ENCODE data around the gene NCKAP5.

Gene NCKAP5

DNA sequence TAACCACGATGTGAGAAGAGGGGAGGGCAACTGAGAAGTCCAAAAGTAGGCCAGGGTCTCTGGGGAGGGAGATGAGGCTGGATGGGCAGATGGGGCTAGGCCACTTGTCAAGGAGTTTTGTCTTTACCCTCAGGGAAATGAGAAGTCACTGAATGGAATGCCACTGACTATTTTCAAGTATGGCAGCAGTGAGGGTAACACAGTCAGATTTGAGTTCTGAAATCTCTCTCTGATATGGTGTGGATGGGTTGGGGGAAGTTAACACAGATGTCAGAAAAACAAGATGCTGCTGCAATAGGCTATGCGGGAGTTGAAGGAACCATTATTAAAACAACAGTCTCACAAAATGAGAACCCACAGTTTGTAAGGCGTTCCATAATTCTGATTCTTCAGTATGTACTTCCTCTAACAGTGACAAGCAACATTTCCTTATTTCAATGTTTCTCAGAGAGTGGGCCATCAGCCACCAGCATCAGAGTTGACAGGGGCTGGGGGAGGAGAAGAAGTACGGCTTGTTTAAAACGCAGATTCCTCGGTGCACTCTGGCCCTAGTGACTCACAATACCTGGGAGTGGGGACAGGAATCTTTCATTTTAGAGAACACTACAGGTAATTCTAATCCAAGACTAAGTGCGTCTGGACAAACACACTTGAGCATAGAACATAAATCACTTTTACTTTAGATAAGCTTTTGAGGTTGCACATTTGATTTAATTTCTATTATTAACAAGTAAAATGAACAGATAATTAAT, 596.8 kb downstream of the NCKAP5 start:
- DNase-seq: no peak

DNA sequence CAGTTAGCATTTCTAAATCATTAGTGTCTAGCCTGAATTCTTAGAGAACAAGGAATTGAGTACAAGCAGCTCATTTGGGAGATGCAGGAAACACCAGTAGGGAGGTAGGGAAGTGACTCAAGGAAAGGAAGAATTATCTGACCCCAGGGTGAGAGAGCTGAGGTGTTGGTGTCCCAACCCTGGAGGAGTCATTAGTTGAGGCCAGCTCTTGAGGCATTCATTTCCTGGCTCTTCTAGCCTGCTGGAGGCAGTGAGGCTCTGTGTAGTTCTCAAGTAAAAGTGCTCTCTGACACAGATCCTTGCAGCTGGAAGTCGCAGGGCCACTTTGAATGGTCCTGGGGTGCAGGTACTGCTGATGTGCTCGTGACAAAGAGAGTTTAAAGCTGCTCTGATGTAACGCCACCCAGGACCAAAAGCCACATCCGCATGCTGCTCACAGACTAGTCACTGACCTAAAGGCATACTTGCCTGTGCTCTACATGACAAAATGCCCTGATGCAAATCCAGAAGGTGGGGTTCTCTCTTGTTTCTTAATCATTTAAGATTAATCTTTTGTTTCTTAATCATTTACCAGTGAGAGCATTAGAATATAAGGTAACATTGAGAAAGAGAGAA, 598.8 kb downstream of the NCKAP5 start:
- DNase-seq: no peak

DNA sequence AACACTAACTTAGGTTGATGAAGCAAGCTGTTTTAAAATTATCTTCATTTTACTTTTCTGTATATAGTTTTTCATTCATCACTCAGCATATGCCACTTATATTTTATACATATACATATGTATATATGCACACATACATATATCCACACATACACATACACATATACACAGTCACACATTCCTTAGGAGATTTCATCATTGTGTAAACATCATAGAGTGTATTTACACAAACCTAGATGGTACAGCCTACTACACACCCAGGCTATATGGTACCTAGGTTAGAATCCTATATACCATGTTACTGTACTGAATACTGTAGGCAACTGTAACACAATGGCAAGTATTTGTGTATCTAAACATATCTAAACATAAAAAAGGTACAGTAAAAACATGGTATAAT, 602.8 kb downstream of the NCKAP5 start:
- DNase-seq: no peak

- no peak for DNase-seq
Observed at GRCh38 chr2:132963161-132963560, 605.1 kb downstream of the NCKAP5 start.

DNA sequence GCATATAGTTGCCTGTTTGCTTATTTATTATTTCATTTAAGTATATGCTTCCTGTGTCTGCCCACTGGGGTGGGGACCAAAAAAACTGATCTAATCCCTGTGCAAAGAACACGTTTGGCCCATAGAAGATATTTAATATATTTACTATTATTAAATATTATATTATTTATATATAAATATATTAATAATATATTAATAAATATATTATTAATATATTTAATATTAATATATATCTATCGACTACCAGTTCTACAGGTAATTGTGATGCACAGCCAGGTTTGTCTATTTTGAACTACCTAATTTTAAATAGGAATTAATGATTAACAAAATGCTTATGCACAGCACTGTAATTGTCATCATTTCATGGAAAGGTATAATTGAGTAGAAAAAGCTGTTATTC, 609.4 kb downstream of the NCKAP5 start:
- no peak for DNase-seq

- DNase-seq: no peak
Observed at GRCh38 chr2:132955871-132956615, 612.2 kb downstream of the NCKAP5 start.

DNA sequence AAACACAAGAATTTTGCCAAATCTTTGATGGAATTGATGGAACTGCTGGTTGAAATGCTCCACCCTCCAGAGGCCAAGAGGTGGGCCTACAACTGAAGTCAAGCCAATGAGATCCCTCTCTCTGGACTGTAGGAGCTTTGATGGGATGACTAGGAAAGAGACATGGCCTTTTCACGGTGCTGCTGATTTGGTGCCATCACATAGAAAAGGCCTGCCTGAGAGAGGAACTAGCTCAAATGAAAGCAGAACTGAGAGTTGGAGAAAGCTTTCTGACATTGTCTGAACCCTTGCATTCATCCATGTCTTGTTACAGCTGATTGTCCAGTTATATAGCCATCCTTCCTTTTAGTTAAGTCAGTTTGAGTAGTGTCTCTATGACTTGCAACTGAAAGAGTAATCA, 614.5 kb downstream of the NCKAP5 start:
- no peak for DNase-seq

GRCh38 chr2:132951008-132951714, 617.1 kb downstream of the NCKAP5 start:
- no peak for DNase-seq

DNA sequence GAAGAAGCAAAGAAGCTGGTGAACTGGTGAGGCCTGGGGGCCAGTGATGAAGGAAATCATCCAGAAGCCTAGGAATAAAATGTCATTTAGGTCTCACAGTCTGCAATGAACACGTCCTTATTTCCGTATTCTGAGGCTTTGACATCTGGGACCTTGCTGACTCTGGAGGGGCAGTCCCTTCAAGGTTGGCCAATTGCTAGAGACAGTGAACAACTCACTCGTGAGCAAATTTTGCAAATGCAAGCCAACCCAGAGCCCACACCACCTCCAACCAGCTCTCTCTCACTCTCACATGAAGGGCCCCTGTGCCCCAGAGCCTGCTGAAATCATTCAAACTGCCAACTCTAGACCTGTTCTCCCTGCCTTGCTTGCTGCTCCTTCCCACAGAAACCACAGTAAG, 619.2 kb downstream of the NCKAP5 start:
- DNase-seq: no peak

GRCh38 chr2:132948211-132948610, 620.1 kb downstream of the NCKAP5 start:
- DNase-seq: no peak

DNA sequence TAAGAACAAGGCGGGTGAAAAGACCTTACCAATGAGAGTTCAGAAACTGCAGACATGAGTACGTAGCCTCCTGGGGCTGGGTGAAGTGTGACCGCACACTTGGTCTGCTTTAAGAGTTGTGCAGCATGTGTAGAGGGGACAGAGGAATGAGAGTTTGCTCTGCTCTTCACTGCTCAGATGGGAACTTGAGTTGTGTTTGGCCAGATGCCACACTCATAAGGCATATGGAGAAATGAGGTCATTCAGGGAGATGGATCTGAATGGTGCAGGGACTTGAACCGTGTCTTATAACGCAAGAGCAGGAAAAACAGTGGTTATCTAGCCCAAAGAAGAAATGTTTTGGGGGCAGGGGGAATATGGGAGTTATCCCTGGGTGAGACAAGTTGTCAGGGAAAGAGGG, 624.4 kb downstream of the NCKAP5 start:
- no peak for DNase-seq

GRCh38 chr2:132941296-132942020, 626.8 kb downstream of the NCKAP5 start:
- DNase-seq: no peak

GRCh38 chr2:132937629-132938028, 630.6 kb downstream of the NCKAP5 start:
- DNase-seq: no peak

- DNase-seq: no peak
Observed at GRCh38 chr2:132936791-132937190, 631.5 kb downstream of the NCKAP5 start.

GRCh38 chr2:132936261-132936660, 632.0 kb downstream of the NCKAP5 start:
- DNase-seq: no peak

DNA sequence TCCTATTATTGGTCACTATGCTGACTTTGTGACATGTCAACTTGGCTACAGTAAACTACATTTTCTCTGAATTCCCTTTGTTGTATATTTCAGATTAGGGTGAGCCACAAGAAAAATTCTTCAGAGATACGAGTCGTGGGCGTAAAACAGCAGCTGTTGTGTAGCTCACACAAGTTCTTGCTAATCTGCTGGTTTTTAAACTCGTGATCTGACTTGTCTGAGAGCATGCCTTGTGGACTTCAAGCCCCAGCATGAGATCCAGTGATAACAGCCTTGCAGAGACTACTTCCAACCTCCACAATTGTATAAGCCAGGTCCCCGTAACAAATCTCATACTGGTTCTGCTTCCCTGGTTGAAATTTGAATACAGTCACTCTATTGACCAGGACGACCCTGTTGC, 638.5 kb downstream of the NCKAP5 start:
- no peak for DNase-seq

- no peak for DNase-seq
Observed at GRCh38 chr2:132923787-132924186, 644.5 kb downstream of the NCKAP5 start.

GRCh38 chr2:132915812-132916549, 652.3 kb downstream of the NCKAP5 start:
- no peak for DNase-seq

- no peak for DNase-seq
Observed at GRCh38 chr2:132911726-132912724, 656.2 kb downstream of the NCKAP5 start.

- no peak for DNase-seq
Observed at GRCh38 chr2:132910432-132910831, 657.8 kb downstream of the NCKAP5 start.

- DNase-seq: no peak
Observed at GRCh38 chr2:132909427-132909826, 658.8 kb downstream of the NCKAP5 start.

Data from activated CD4-positive, alpha-beta T cell treated with anti-CD3 and anti-CD28 coated beads for 48 hours (primary cell).